HepG2 (cell line): ENCODE data around the gene RNPEPL1. TPM values are rescaled to one million over a fixed set of nuclear protein-coding genes. Genes with fewer than 3 reads are reported as not detected.

ENCODE experiments used
- ARHGAP35 ChIP-seq: sonication (generic); formaldehyde crosslinking; IDR thresholded peaks from 2 replicates; pipeline ENCODE4 v1.9.0; 2022; ENCODE audit warnings: mild to moderate bottlenecking, inconsistent platforms, moderate library complexity, missing genetic modification reagents, borderline replicate concordance
- CEBPG ChIP-seq: IDR thresholded peaks from 2 replicates; pipeline ENCODE4 v1.6.1; 2016
- MAZ ChIP-seq, 2 experiments: sonication (generic) in 1 of 2; formaldehyde crosslinking in 1 of 2; IDR thresholded peaks; 2 replicates each; pipeline versions ENCODE4 v1.5.0 to v1.6.1; 2012 to 2020; ENCODE audit warnings: low read depth in 2 of 2, mild to moderate bottlenecking in 2 of 2, borderline replicate concordance in 1 of 2, improper control_type of control experiment in 1 of 2, low read length in 1 of 2, missing genetic modification reagents in 1 of 2, moderate library complexity in 1 of 2
- POLR2A ChIP-seq, 2 experiments: IDR thresholded peaks; 2 replicates each; pipeline ENCODE4 v1.6.1; 2011; ENCODE audit warnings: low read depth in 2 of 2, low read length in 2 of 2, mild to moderate bottlenecking in 1 of 2, moderate library complexity in 1 of 2; ENCODE audit not compliant: insufficient read depth in 1 of 2
- POLR2AphosphoS5 ChIP-seq: IDR thresholded peaks from 2 replicates; pipeline ENCODE4 v1.6.1; 2012; ENCODE audit warnings: low read depth, low read length
- RXRA ChIP-seq: sonication (generic); formaldehyde crosslinking; IDR thresholded peaks from 2 replicates; pipeline ENCODE4 v1.5.1; 2020; ENCODE audit warnings: missing genetic modification reagents
- SMC3 ChIP-seq: IDR thresholded peaks from 2 replicates; pipeline ENCODE4 v1.6.1; 2011; ENCODE audit warnings: low read length, improper control_type of control experiment
- TAF1 ChIP-seq: sonication (generic); formaldehyde crosslinking; IDR thresholded peaks from 2 replicates; pipeline ENCODE4 v1.4.0; 2020; ENCODE audit warnings: missing genetic modification reagents
- YEATS2 ChIP-seq: sonication (generic); formaldehyde crosslinking; IDR thresholded peaks from 2 replicates; pipeline ENCODE4 v1.4.0; 2020; ENCODE audit warnings: missing genetic modification reagents, borderline replicate concordance
- YEATS4 ChIP-seq: sonication (generic); formaldehyde crosslinking; IDR thresholded peaks from 2 replicates; pipeline ENCODE4 v1.4.0; 2020; ENCODE audit warnings: missing genetic modification reagents, borderline replicate concordance
- ZFAT ChIP-seq: sonication (generic); formaldehyde crosslinking; conservative IDR thresholded peaks from 2 replicates; pipeline ENCODE4 v1.8.1; 2023; ENCODE audit warnings: missing genetic modification reagents, inconsistent platforms
- ZFP90 ChIP-seq: sonication (generic); formaldehyde crosslinking; IDR thresholded peaks from 2 replicates; pipeline ENCODE4 v1.8.0; 2022; ENCODE audit warnings: missing genetic modification reagents, mild to moderate bottlenecking, inconsistent platforms, borderline replicate concordance
- ZNF12 ChIP-seq: sonication (generic); formaldehyde crosslinking; IDR thresholded peaks from 2 replicates; pipeline ENCODE4 v1.5.0; 2020; ENCODE audit warnings: missing genetic modification reagents
- ZNF143 ChIP-seq: sonication (generic); formaldehyde crosslinking; IDR thresholded peaks from 2 replicates; pipeline ENCODE4 v1.4.0; 2020; ENCODE audit warnings: missing genetic modification reagents
- ZNF276 ChIP-seq: sonication (generic); formaldehyde crosslinking; IDR thresholded peaks from 2 replicates; pipeline ENCODE4 v1.4.0; 2020; ENCODE audit warnings: mild to moderate bottlenecking, low read depth, missing genetic modification reagents
- ZNF280D ChIP-seq: sonication (generic); formaldehyde crosslinking; IDR thresholded peaks from 2 replicates; pipeline ENCODE4 v1.5.1; 2020; ENCODE audit warnings: mild to moderate bottlenecking, missing genetic modification reagents
- ZNF350 ChIP-seq: sonication (generic); formaldehyde crosslinking; IDR thresholded peaks from 2 replicates; pipeline ENCODE4 v1.4.0; 2020; ENCODE audit warnings: mild to moderate bottlenecking, low read depth, missing genetic modification reagents, borderline replicate concordance
- ZNF607 ChIP-seq: sonication (generic); formaldehyde crosslinking; IDR thresholded peaks from 2 replicates; pipeline ENCODE4 v1.5.1; 2020; ENCODE audit warnings: missing genetic modification reagents, mild to moderate bottlenecking, borderline replicate concordance
- ZNF674 ChIP-seq: sonication (generic); formaldehyde crosslinking; IDR thresholded peaks from 2 replicates; pipeline ENCODE4 v1.5.0; 2020; ENCODE audit warnings: low read depth, mild to moderate bottlenecking, missing genetic modification reagents
- ZNF709 ChIP-seq: sonication (generic); formaldehyde crosslinking; IDR thresholded peaks from 2 replicates; pipeline ENCODE4 v1.5.0; 2020; ENCODE audit warnings: mild to moderate bottlenecking, missing genetic modification reagents
- polyA plus RNA-seq, 8 experiments: library from polyadenylated mRNA; depleted of rRNA in 3 of 8; stranded (reverse) in 7 of 8; unstranded in 1 of 8; fragments of >200 nt; fragmentation: Illumina TruSeq in 4 of 8; extraction: Trizol in 4 of 8; gene quantifications; 2 replicates each; pipeline versions ENCODE4 v1.2.1 to v1.2.3, GENCODE V29; 2011 to 2016; ENCODE audit warnings: low read depth in 4 of 8, missing spikeins in 1 of 8, mixed read lengths in 1 of 8; ENCODE audit not compliant: insufficient read depth in 1 of 8
- total RNA-seq, 5 experiments: library from RNA; depleted of rRNA; stranded (reverse); fragments of >200 nt; fragmentation: Illumina TruSeq; extraction: Trizol; gene quantifications; 2 replicates each; pipeline ENCODE4 v1.2.3, GENCODE V29; 2016; ENCODE audit warnings: low read depth in 1 of 5
- TF ChIP-seq, protein P1 (sequence below): sonication (generic); formaldehyde crosslinking; IDR thresholded peaks from 2 replicates; pipeline ENCODE4 v1.5.0; 2020; ENCODE audit warnings: missing genetic modification reagents, mild to moderate bottlenecking, borderline replicate concordance
- TF ChIP-seq, protein P2 (sequence below): sonication (generic); formaldehyde crosslinking; conservative IDR thresholded peaks from 2 replicates; pipeline ENCODE4 v1.4.0; 2020; ENCODE audit warnings: missing genetic modification reagents

Gene RNPEPL1
- total and polyA plus RNA-seq, 2 of the 13 experiments (the other 11 are each of a cell fraction or from before 2014, with no cell fraction given): 13.0 to 18.0 TPM

DNA sequence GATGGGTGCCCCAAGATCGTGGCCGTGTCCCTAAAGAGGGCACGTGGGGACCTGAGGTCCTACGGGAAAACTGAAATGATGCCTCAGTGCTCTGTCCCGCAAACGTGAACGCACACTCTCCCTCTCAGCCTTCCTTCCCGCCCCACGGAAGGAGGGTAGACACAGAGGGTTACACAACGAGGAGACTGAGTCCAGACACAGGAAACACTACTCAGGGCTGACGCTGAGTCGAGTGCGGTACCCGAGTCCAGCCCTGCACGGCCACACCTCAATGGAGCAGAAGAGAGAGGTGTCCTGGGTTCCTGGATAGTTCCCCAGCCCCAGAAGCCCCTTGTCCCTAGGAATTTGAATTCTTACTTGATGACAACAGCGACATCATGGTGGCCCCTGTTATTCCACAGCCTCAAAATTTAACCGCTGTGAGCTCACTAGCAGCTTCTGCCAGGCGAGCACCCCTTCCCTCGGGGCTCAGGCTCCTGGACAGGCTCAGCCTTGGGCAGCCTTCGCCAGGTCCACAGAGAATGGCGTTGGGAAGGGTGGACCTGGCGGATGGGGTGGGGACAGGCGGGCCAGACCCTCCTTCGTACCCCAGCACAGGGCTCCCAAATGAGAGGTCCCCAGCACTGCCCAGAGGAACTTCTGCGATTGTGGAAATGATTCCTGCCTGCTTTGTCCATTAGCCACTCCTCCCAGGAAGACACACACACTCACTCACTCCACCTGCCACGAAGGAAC, 980 bp upstream of the RNPEPL1 start (continued):
- TF ChIP-seq ARHGAP35 (CRISPR knock-in tag) (peak; percentile 21; the same call in 1 of the 2 replicates), YEATS4 (no peak; the same call in 1 of the 2 replicates), RXRA (no peak), ZNF143 (CRISPR knock-in tag) (peak; percentile 37), ZFP90 (CRISPR knock-in tag) (no peak; the same call in 1 of the 2 replicates), SMC3 (no peak), ZNF280D (CRISPR knock-in tag) (peak; percentile 47; the same call in 1 of the 2 replicates), ZNF12 (CRISPR knock-in tag) (0 out of 2 replicates have a peak, but pooled peaks have one; percentile 5), POLR2A (IDR thresholded peaks at IDR 0.05; ENCODE audit: insufficient read depth in 1 of 2, low read depth in 2 of 2, low read length in 2 of 2) (peak in 1 of 2 experiments; percentile 41; a peak in 2 of 4 replicates), ZNF276 (CRISPR knock-in tag) (0 out of 2 replicates have a peak, but pooled peaks have one; percentile 22), ZFAT (no peak), ZNF607 (CRISPR knock-in tag) (no peak), POLR2AphosphoS5 (0 out of 2 replicates have a peak, but pooled peaks have one; percentile 26), CEBPG (CRISPR knock-in tag) (peak; percentile 62), ZNF350 (0 out of 2 replicates have a peak, but pooled peaks have one; percentile 50), ZNF709 (0 out of 2 replicates have a peak, but pooled peaks have one; percentile 56), MAZ (IDR thresholded peaks at IDR 0.05; ENCODE audit: borderline replicate concordance, low read depth, low read length) (no peak), MAZ (CRISPR knock-in tag; IDR thresholded peaks at IDR 0.05; ENCODE audit: low read depth) (peak; percentile 1), TAF1 (CRISPR knock-in tag) (peak; percentile 54), YEATS2 (0 out of 2 replicates have a peak, but pooled peaks have one; percentile 14), ZNF674 (CRISPR knock-in tag) (no peak)
- TF ChIP-seq, protein P1, sequence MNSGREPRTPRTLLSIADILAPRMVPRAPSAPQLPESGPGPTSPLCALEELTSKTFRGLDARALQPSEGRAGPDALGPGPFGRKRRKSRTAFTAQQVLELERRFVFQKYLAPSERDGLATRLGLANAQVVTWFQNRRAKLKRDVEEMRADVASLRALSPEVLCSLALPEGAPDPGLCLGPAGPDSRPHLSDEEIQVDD (CRISPR knock-in tag): no peak
- TF ChIP-seq, protein P2, sequence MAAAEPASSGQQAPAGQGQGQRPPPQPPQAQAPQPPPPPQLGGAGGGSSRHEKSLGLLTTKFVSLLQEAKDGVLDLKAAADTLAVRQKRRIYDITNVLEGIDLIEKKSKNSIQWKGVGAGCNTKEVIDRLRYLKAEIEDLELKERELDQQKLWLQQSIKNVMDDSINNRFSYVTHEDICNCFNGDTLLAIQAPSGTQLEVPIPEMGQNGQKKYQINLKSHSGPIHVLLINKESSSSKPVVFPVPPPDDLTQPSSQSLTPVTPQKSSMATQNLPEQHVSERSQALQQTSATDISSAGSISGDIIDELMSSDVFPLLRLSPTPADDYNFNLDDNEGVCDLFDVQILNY: 0 out of 2 replicates have a peak, but pooled peaks have one; percentile 15
